GM21447 (cell line): ENCODE results near the gene AP3B2.
A peak's percentile ranks its signal among the peaks of the same experiment; 100 is the strongest.
"Not testable (repeated sequence)": the region's sequence is repeated elsewhere in the genome, so short reads cannot be mapped to it uniquely, and the experiment has no call there.

Experiments used
- ATAC-seq: cut with Tn5 transposase; IDR thresholded peaks from one replicate; pipeline ENCODE4 v1.9.1; 2021; ENCODE audit not compliant: unreplicated experiment

Gene AP3B2

GRCh38 chr15:82650046-82650670 lies 59.5 kb downstream of the AP3B2 start:
- ATAC-seq: peak; percentile 32

- ATAC-seq: peak; percentile 40
These were observed 60.3 kb downstream of the AP3B2 start for GRCh38 chr15:82649226-82649999.

- ATAC-seq: no peak
These were observed 61.2 kb downstream of the AP3B2 start for GRCh38 chr15:82648257-82649103.

DNA sequence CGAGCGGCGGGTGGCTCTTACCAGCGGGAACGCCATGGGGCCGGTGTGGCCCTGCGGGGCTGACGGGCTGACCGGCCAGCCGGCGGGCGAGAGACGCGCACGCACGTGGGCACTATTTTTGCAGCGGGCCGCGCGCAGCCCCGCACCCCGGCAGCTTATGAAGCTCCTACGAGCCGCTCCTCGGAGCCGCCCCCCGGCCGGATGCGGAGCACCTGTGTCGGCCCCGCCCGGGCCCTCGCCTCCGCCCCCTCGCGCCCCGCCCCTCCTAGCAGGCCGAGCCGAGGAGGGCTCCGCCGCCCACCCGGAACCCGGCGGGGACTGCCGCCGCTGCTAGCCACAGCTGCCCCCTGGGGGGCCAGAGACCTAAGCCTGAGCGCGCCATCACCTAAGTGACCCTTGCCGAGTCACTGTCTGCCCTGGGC lies 61.8 kb downstream of the AP3B2 start:
- no peak for ATAC-seq

DNA sequence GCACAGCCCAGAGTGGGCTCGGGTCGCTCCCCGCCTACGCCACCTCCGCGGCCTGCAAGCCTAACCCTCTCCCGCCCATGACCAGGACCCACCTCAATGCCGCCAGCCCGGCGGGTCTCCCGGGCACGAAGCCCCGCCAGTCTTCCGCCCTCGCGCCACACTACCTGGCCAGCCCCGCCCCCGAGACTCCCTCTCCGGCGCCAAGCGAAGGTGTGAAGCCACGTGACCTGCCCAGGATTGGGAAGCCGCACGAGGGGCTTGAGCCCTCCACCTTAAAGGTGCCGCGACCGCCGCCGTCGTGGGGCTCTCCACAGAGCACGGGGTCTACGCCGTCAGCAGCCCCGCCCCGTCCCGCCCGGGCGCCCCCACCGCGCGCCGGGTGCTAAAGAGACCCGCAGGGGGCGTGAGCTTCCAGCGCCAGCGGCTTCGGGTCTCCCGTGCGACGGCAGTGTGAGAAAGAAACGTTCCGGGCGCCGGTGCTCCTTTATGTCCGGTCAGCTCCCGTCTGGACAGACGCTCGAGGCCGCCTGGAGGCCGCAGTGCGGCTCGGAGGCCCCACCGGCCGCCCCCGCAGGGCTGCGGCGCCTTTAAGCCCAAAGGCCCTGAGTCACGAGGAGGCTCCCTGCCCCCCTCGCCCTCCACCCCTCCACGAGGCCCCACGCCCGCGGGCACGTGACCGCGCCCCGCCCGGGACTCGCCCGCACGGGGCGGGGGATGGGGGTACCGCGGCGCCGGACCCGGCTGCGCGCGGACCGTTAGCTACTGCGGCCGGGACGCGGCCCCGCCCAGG lies 62.4 kb downstream of the AP3B2 start, which contains the start of gene CPEB1:
Gene CPEB1 (minus strand): TSS at position 319 of the 790 bp plus-strand sequence. CDS start 18,904 bp downstream, outside the sequence.
- no peak for ATAC-seq

DNA sequence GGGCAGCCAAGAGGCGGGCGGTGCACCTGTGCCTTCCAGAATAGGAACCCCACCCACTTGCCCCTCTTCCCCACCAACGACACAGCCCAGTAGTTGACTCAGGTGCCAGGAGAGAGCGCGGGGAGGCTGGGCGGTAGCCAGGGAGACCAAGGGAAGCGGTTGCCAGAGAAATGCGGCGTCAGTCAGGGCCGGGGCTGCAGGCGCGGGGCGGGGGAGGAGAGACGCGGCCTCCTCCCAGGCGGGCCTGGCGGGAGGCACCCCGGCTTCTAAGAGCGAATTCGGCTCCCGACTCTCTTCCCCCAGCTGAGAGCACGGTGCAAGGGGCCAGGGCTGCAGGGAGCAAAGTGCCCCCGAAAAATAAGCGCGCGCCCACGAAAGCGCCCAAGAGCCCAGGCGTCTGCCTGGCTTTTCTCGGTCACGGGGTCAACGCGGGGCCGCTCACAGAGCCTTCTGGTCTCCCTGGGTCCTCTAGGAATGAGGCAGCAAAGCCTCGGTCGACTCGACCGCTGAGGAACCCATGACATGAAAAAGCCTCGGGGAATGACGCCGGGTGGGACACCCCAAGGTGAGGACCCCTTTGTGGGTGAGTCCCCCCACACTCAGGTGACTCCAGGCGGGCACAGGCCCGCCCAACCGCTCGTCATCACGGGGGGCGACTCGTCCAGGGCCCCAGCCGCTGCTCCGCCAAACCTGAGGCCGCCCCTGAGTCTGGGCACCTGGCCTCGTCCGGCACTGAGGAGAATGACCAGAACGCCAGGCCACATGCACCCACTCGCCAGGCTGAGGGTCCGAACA lies 63.2 kb downstream of the AP3B2 start:
- no peak for ATAC-seq

DNA sequence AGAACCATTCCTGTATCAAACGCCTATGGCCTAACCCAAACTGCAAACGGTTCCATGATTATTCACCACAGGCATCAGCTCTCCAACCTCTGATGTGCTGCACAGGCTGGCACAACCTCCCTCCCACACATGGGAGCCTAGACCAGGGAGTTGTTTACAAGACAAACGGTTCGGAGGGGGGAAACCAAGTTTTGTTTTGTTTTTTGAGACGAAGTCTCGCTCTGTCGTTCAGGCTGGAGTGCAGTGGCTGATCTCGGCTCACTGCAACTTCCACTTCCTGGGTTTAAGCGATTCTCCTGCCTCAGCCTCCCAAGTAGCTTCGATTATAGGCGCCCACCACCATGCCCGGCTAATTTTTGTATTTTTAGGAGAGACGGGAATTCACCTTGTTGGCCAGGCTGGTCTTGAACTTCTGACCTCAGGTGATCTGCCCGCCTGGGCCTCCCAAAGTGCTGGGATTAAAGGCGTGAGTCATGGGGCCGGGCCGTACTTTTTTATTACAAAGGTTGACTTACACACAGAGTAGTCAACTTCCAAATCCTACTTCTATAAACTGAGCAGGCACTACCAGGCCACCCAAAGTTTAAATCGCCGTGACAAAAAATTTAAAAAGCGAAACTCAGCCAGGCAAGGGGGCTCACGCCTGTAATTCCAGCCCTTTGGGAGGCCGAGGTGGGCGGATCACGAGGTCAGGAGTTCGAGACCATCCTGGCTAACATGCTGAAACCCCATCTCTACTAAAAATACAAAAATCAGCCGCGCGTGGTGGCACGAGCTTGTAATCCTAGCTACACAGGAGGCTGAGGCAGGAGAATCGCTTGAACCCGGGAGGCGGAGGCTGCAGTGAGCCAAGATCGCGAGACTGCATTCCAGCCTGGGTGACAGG lies 64.5 kb downstream of the AP3B2 start:
- not testable (repeated sequence) for ATAC-seq

DNA sequence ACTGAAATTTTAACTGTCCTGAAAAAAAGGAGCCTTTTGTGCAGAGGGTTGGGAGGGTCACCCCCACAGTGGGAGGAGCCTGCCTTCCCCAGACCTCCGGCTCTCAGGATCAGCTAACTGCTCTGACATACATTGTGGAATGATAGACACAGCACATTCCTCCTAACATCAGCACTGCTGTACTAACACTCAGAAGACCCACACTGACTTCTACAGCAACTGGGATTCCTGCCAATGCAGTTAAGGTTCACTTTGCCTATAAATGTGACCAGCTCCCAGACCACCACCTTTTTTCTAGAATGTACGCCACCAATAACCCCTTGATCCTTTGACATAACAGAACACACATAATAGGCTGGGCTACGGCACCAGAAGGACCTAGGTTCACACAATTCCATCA lies 65.7 kb downstream of the AP3B2 start:
- no peak for ATAC-seq

DNA sequence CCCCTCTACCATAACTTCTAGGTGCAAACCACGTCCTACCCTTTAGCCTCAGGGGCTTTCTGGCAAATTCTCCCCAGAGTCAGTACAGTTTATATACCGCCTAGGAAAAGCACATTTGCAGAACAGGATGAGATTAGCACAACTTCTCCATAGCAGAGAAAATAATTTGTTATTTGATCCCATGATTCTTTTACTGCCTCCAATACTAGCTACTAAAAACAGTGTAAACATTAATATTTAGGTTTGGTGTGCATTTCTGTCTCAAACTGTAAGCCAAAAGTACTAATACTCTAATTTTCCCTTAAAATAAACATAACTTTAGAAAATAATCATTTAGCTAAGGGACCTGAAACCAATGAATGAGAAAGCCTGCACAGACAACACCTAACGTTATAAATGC lies 67.0 kb downstream of the AP3B2 start:
- no peak for ATAC-seq

DNA sequence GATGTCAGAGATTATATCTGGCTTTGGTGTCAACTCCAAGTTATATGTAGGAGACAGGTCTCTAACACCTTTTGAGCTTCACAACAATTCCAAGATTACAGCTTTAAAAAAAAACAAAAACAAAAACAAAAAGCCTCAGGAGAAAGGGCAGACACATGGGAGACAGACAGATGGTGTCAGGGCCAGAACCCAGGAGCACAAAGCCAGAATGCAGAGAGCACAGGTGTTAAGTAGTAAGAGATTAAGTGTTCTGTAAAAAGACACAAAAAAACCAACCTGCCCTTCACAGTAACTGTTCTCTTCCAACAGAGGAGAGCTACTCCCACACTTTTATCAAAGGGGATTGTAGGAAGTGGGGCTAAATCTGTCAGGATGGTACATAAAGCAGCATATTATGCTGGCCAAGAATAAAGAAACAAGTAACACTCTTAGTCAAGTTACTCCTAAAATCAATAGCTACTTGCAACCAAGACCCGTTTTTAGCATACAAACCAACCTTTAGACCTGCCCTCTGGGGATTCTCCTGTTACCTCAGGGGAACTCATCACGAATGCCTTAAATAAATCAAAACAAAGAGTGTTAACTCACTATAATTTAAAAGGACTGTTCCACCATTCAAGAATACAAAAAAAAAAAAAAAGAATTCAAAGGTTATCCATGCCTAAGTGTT lies 68.4 kb downstream of the AP3B2 start:
- no peak for ATAC-seq

GRCh38 chr15:82640672-82641071 lies 69.0 kb downstream of the AP3B2 start:
- no peak for ATAC-seq

- no peak for ATAC-seq
These were observed 73.9 kb downstream of the AP3B2 start for GRCh38 chr15:82635798-82636197.

DNA sequence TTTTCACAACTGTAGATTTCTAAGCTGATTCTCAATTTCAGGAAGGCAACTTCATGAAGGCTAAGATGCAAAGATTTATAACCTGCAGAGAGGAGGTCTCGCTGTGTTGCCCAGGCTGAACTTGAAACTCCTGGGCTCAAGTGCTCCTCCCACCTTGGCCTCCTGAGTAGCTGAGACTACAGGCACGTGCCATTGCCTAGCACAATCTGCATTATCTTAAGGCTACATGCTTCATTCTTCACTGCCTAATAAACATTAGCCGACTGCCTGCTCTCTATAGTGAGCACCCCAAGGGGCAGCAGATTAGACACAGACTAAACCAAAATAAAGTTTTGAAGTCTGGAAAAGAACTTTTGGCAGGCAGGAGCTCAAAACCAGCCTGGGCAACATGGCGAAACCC lies 79.6 kb downstream of the AP3B2 start:
- ATAC-seq: no peak

DNA sequence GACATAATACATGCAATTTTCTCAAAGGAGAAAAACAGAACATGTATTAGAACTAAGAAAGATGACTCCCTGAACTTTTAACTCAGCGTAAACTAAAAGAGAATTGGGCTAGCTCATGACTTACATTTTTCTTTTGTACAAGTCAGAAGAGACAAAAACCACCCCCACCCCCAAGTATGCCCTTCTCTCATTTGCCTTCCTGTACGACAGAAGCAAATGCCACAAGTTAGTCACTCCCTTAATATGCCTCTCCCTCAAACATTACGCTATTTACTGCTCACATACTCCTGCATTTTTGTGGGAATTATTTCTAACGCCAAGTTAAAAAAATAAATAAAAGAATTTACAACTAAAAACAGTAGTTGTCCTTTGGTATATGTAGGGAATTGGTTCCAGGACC lies 84.5 kb downstream of the AP3B2 start:
- no peak for ATAC-seq

- no peak for ATAC-seq
These were observed 85.2 kb downstream of the AP3B2 start for GRCh38 chr15:82624438-82624837.

GRCh38 chr15:82624008-82624407 lies 85.7 kb downstream of the AP3B2 start:
- no peak for ATAC-seq

- ATAC-seq: no peak
These were observed 87.7 kb downstream of the AP3B2 start for GRCh38 chr15:82621970-82622369.

DNA sequence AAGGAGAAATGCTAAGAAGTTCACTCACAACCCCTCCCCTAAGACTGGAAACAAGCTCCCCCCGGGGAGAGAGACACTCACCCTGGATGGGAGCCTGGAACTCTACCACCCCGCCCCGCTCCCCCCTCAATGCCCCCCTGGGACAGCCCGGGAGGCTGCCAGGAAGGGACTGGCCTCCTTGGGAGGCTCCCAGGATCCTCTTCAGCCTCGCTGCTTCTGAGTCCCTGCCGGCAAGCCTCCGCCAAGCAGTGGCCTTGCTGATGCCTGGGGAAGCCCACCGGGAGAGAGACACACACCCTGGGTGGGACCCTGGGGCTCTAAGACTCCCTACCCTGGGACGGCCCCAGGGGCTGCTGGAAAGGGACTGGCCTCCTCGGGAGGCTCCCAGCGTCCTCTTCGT lies 95.9 kb downstream of the AP3B2 start:
- ATAC-seq: no peak
